ENCODE results near the gene NMNAT2. TPM values are rescaled to one million over a fixed set of nuclear protein-coding genes. Genes with fewer than 3 reads are reported as not detected.
A peak's percentile ranks its signal among the peaks of the same experiment; 100 is the strongest.

Gene NMNAT2
- total and polyA plus RNA-seq, 2 of the 13 experiments (the other 11 are each of a cell fraction or from before 2014, with no cell fraction given) = not detected

DNA sequence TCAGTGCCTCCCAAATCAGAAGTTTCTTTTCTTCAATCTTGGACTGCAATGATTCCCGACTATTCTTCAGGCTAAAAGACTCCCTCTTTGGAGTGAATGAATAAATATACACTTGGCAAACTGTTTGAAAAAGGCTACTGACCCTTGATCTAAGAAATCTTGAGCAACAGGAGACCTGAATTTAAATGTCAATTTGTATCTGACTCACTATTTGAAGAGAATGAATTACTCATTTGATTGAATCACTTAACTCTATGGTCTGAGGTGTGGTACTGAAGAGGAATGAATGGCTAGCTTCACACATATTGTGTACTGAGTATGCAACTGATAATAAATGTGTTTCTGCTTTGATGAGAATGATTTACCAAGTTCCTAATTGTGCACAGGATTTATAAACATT is 49.5 kb upstream of the NMNAT2 start:
- BruUV-seq (replicated peaks) = no TSS peak
- ChIA-PET CTCF (ENCODE audit: low intra/inter-chr PET ratio, low total read pairs) (no interaction called here), POLR2A (no interaction called here)
- no peak overlapping the region for H3K9ac ChIP-seq (ENCODE audit: insufficient read depth, low read depth, low read length)
- TF ChIP-seq EP300 (IDR thresholded peaks at IDR 0.05; ENCODE audit: low read depth in 2 of 2, low read length in 2 of 2) = 0 out of 4 replicates have a peak, but pooled peaks of 1 of the 2 experiments have one; percentile 19
- TF ChIP-seq EP300 (CRISPR knock-in tag; IDR thresholded peaks at IDR 0.05; ENCODE audit: borderline replicate concordance) = no peak
- TF ChIP-seq, protein P1, sequence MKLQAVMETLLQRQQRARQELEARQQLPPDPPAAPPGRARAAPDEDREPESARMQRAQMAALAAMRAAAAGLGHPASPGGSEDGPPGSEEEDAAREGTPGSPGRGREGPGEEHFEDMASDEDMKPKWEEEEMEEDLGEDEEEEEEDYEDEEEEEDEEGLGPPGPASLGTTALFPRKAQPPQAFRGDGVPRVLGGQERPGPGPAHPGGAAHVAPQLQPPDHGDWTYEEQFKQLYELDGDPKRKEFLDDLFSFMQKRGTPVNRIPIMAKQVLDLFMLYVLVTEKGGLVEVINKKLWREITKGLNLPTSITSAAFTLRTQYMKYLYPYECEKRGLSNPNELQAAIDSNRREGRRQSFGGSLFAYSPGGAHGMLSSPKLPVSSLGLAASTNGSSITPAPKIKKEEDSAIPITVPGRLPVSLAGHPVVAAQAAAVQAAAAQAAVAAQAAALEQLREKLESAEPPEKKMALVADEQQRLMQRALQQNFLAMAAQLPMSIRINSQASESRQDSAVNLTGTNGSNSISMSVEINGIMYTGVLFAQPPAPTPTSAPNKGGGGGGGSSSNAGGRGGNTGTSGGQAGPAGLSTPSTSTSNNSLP (IDR thresholded peaks at IDR 0.05; ENCODE audit: low read depth, low read length) = peak; percentile 81; the same call in 1 of the 2 replicates
- no peak for TF ChIP-seq ZMAT3 (CRISPR knock-in tag; conservative IDR thresholded peaks at IDR 0.05)
- TF ChIP-seq CEBPB (IDR thresholded peaks at IDR 0.05; ENCODE audit: borderline replicate concordance, low read depth, low read length) = peak; percentile 62; the same call in 1 of the 2 replicates
- no peak for TF ChIP-seq PPARG (CRISPR knock-in tag; conservative IDR thresholded peaks at IDR 0.05)
- peak; percentile 19; the same call in 1 of the 2 replicates for TF ChIP-seq CEBPG (CRISPR knock-in tag; IDR thresholded peaks at IDR 0.05)
- peaks cover 23% of the 10 kb centered on the region for H3K4me1 ChIP-seq (ENCODE audit: insufficient read depth, low read length)
- no peak overlapping the region for H2AFZ ChIP-seq (ENCODE audit: low read length)
- no peak overlapping the region for H3K4me3 ChIP-seq (replicated peaks in 1 of 3; ENCODE audit: insufficient read depth in 1 of 3, low read depth in 2 of 3, low read length in 3 of 3)
- H3K36me3 ChIP-seq (replicated peaks in 1 of 2; ENCODE audit: control insufficient read depth in 1 of 2, insufficient read depth in 2 of 2, low read length in 2 of 2) = no peaks in the 10 kb centered on the region
- H3K9me3 ChIP-seq (ENCODE audit: low read length) = no peaks in the 10 kb centered on the region
- no peak overlapping the region for H3K27ac ChIP-seq (ENCODE audit: extremely low read length, insufficient read depth, low read length)
- DNase-seq (ENCODE audit: low spot score) (peak; percentile 38), ATAC-seq (no peak), FAIRE-seq (no peak)
- intact Hi-C loops (cut with micrococcal nuclease; ENCODE audit: unreplicated experiment) (no loop called here), in situ Hi-C loops (cut with HindIII; ENCODE audit: extremely low pct_ligation_motif_present, low pct_unique_long_range_greater_than_20kb) (no loop called here)
- H3K4me2 ChIP-seq (ENCODE audit: low read depth, low read length) = no peak overlapping the region
- WGBS (ENCODE audit: low lambda C conversion rate) = 0% methylated on average over 1 of the region's 1 CpG
- no peaks in the 10 kb centered on the region for H4K20me1 ChIP-seq (ENCODE audit: insufficient read depth, low read length)
- H3K79me2 ChIP-seq (ENCODE audit: insufficient read depth, low read length) = peaks cover 3% of the 10 kb centered on the region
- no peaks in the 10 kb centered on the region; a peak in 1 of 5 replicates for H3K27me3 ChIP-seq (ENCODE audit: control insufficient read depth in 1 of 2, insufficient read depth in 2 of 2, low read length in 2 of 2)

DNA sequence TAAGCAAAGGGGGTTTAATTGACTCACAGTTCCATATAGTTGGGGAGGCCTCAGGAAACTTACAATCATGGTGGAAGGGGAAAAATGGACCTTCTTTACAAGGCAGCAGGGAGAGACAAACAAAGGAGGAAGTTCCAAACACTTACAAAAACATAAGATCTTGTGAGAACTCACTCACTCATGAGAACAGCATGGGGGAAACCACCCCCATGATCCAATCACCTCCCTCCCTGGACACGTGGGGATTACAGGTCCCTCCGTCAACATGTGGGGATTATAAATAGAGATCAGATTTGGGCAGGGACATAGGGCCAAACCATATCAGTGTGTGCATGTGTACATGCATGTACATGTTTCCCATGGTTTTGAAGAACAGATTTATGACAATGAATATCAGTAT is 48.6 kb upstream of the NMNAT2 start:
- Histone ChIP-seq H3K9ac (ENCODE audit: insufficient read depth, low read depth, low read length) (no peak overlapping the region), H3K27me3 (ENCODE audit: control insufficient read depth in 1 of 2, insufficient read depth in 2 of 2, low read length in 2 of 2) (no peaks in the 10 kb centered on the region; a peak in 1 of 5 replicates), H3K4me2 (ENCODE audit: low read depth, low read length) (no peak overlapping the region), H3K9me3 (ENCODE audit: low read length) (no peaks in the 10 kb centered on the region), H2AFZ (ENCODE audit: low read length) (no peak overlapping the region), H3K79me2 (ENCODE audit: insufficient read depth, low read length) (no peaks in the 10 kb centered on the region), H3K27ac (ENCODE audit: extremely low read length, insufficient read depth, low read length) (no peak overlapping the region), H3K4me3 (replicated peaks in 1 of 3; ENCODE audit: insufficient read depth in 1 of 3, low read depth in 2 of 3, low read length in 3 of 3) (no peak overlapping the region), H3K4me1 (ENCODE audit: insufficient read depth, low read length) (peaks cover 23% of the 10 kb centered on the region), H4K20me1 (ENCODE audit: insufficient read depth, low read length) (no peaks in the 10 kb centered on the region), H3K36me3 (replicated peaks in 1 of 2; ENCODE audit: control insufficient read depth in 1 of 2, insufficient read depth in 2 of 2, low read length in 2 of 2) (no peaks in the 10 kb centered on the region)
- DNase-seq (ENCODE audit: low spot score) (no peak), FAIRE-seq (no peak), ATAC-seq (no peak)
- ChIA-PET POLR2A (no interaction called here), CTCF (ENCODE audit: low intra/inter-chr PET ratio, low total read pairs) (no interaction called here)
- intact Hi-C loops (cut with micrococcal nuclease; ENCODE audit: unreplicated experiment) = no loop called here
- in situ Hi-C loops (cut with HindIII; ENCODE audit: extremely low pct_ligation_motif_present, low pct_unique_long_range_greater_than_20kb) = no loop called here
- BruUV-seq (replicated peaks) = no TSS peak
- 48% methylated on average over 2 of the region's 2 CpGs for WGBS (ENCODE audit: low lambda C conversion rate)
- TF ChIP-seq MAFG (CRISPR knock-in tag; IDR thresholded peaks at IDR 0.05) = no peak
- TF ChIP-seq ZNF225 (CRISPR knock-in tag; IDR thresholded peaks at IDR 0.05) = no peak
- no peak for TF ChIP-seq PTBP1 (IDR thresholded peaks at IDR 0.05; ENCODE audit: low read depth, low read length, poor library complexity, severe bottlenecking)
- TF ChIP-seq MBNL3 (CRISPR knock-in tag; conservative IDR thresholded peaks at IDR 0.05) = no peak
- no peak for TF ChIP-seq ZNF543 (CRISPR knock-in tag; IDR thresholded peaks at IDR 0.05)
- no peak for TF ChIP-seq SNRNP70 (IDR thresholded peaks at IDR 0.05; ENCODE audit: low read depth, low read length)
- no peak for TF ChIP-seq ZNF256 (CRISPR knock-in tag; conservative IDR thresholded peaks at IDR 0.05)
- TF ChIP-seq ZNF20 (CRISPR knock-in tag; IDR thresholded peaks at IDR 0.05) = no peak
- no peak for TF ChIP-seq ZNF878 (CRISPR knock-in tag; IDR thresholded peaks at IDR 0.05)
- TF ChIP-seq SOX6 (IDR thresholded peaks at IDR 0.05) = no peak
- TF ChIP-seq SOX6 (CRISPR knock-in tag; IDR thresholded peaks at IDR 0.05) = no peak
- TF ChIP-seq CHCHD3 (CRISPR knock-in tag; IDR thresholded peaks at IDR 0.05) = no peak
- TF ChIP-seq ZNF292 (CRISPR knock-in tag; IDR thresholded peaks at IDR 0.05; ENCODE audit: borderline replicate concordance, low read depth) = no peak

Data from HepG2 (cell line).